Dermis blood vessel endothelial cell (primary cell): ENCODE results near the gene DNAJC22. TPM values are rescaled to one million over a fixed set of nuclear protein-coding genes. Genes with fewer than 3 reads are reported as not detected.
"Not testable (repeated sequence)": the region's sequence is repeated elsewhere in the genome, so short reads cannot be mapped to it uniquely, and the experiment has no call there.

Experiments used
- DNase-seq: peaks from one replicate; pipeline ENCODE4 v3.0.0; 2010
- total RNA-seq: library from RNA; depleted of rRNA; stranded (reverse); fragments of >200 nt; gene quantifications from 2 replicates; pipeline ENCODE4 v1.2.3, GENCODE V29; 2014

DNAJC22 gene
- total RNA-seq, 1 donor from 2014 or later = 0.85 TPM

DNA sequence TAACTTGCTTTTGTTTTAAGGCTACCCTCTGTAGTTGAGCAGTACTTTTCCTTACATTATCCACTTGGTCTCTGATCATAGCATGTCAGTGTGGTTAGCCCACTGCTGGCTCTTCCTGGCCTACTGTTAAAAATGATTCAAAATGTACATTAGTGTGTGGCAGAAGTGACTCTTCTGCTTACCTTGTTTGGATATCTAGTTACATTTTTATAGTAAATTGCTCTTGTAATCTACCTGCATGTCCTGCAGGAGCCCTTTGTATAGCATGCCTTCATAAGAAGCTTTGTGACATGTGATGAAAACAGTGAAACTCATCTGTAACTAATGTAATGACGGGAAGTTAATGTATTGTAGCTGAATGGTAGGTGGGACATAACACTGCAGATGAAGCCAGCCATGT is 28.7 kb downstream of the DNAJC22 start:
- no peak for DNase-seq

DNA sequence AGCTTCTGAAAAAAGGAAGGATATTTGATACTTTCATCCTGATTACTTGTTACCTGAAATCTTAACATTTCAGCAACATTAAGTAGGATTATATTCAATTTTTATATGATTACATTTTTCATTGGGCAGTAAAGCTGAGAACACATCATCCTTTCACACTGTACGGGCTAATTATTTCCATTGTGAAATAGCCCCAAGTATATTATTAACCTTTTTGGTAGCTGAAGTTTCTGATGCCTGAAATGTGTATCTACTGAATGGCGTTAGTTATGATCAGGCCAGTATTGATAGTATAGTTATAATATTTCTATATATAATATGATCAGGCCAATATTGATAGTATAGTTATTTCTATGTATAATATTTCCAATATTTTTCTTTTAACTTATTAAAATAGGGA is 30.7 kb downstream of the DNAJC22 start:
- DNase-seq = no peak

DNA sequence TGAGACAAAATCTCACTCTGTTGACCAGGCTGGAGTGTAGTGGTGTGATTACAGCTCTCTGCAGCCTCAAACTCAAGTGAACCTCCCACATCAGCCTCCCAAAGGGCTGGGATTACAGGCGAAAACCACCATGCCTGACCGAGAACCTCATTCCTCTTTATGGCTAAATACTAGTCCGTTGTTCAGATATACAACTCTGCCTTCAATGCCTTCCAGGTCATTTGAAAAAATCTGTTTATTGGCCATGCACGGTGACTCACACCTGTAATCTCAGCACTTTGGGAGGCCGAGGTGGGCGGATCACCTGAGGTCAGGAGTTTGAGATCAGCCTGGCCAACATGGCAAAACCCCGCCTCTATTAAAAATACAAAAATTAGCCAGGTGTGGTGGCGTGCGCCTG is 33.5 kb downstream of the DNAJC22 start:
- DNase-seq = not testable (repeated sequence)

DNA sequence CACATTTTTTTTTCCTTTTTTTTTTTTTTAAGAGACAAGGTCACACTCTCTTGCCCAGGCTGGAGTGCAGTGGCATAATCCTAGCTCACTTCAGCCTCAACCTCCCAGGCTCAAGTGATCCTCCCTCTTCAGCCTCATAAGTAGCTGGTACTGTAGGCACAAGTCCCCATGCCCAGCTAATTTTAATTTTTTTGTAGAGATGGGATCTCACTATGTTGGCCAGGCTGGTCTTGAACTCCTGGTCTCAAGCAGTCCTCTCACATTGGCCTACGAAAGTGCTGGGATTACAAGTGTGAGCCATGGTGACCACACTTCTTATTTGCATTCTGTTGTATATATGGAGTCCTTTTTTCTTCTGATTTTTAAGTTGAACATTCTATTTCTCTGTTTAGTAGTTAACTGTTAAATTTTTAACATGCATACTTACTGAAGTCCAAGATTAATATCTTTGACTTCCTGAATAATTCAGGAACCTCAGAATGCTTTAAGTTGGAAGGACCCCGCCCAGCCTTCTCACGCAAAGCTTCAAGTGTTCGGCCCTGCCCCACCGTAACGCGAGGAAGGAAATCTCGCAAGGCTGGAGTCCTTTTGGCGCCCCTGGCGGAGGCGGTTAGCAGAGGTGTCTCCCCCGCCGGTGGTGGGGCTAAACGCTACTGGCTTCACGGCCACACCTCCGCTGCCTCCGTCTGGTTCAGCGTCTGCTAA is 42.1 kb downstream of the DNAJC22 start:
- no peak for DNase-seq

DNA sequence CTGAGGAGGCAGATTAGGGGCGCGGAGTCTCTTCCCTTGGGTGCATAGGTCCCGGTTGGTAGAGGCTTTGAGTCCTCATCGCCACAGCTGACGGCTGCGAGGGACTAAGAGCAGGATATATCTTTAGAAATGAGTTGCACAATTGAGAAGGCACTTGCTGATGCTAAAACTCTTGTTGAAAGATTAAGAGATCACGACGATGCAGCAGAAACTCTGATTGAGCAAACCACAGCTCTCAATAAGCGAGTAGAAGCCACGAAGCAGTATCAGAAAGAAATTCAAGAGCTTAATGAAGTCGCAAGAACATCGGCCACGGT is 42.7 kb downstream of the DNAJC22 start:
- no peak for DNase-seq

DNA sequence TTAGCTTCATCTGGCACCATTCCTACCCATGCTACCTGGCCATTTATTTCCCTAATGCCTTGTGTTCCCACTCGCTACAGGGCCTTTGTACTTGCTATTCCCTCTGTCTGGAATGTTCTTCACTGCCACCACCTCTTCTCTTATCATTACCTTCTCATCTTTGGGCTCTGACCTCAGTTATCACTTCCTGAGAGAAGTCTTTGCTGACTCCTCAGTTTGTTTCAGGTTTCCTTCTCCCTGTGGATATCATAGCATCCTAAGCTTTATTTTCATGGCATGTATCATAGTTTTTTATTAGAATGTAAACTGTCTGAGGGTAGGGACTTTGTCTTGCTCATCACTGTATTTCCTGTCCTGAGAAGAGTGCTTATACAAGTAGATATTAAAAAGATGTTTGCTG is 50.3 kb downstream of the DNAJC22 start:
- no peak for DNase-seq

DNA sequence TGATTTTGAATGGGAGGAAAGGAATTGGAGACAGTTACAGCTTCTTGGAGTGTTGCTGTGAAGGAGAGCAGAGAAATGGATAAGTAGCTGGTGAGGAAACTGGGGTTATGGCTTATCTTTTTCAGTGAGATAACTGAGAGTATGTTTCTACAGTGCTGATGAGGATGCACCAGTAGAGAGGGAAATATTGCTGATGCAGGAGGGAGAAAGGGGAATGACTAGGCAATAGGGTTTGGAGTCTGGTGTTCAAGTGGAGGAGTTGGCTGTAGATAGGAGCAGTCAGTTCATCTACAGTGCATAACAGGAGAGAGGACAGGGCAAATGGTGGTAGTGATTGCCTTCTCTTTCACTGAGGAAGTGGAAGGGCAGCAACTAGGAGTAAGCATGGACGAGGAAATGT is 53.6 kb downstream of the DNAJC22 start:
- DNase-seq = no peak

Other genes starting within 250 kb of the DNAJC22 start
- gene LMBR1L, start 236.0 kb upstream of the DNAJC22 start, total RNA-seq = 101 and 122 TPM in 2 replicates
- 1,075 and 1,939 TPM in 2 replicates for gene TUBA1B, start 215.5 kb upstream of the DNAJC22 start, total RNA-seq
- 642 and 821 TPM in 2 replicates for gene TUBA1A, start 157.8 kb upstream of the DNAJC22 start, total RNA-seq
- 221 and 355 TPM in 2 replicates for gene TUBA1C, start 81.8 kb upstream of the DNAJC22 start, total RNA-seq
- not detected in 2 replicates for gene PRPH, start 51.7 kb upstream of the DNAJC22 start, total RNA-seq
- gene TROAP, start 23.6 kb upstream of the DNAJC22 start, total RNA-seq = 4.3 and 14.6 TPM in 2 replicates
- under 0.01 TPM in 1 of 2 replicates, not detected in the other for gene C1QL4, start 9.7 kb upstream of the DNAJC22 start, total RNA-seq
- 23.0 and 30.2 TPM in 2 replicates for gene SPATS2, start 20.6 kb downstream of the DNAJC22 start, total RNA-seq
- 0.09 TPM in 1 of 2 replicates, not detected in the other for gene KCNH3, start 192.1 kb downstream of the DNAJC22 start, total RNA-seq
- 58.5 and 73.9 TPM in 2 replicates for gene MCRS1, start 221.3 kb downstream of the DNAJC22 start, total RNA-seq